LNCAP (cell line): ENCODE measurements around the gene PF4V1.

ENCODE experiments used
- CTCF ChIP-seq: fragments of 450-650 bp; IDR thresholded peaks from 2 replicates; pipeline ENCODE4 v1.5.1; 2017; ENCODE audit warnings: mild to moderate bottlenecking

The PF4V1 gene

GRCh38 chr4:73872316-73873108 is 19.4 kb downstream of the PF4V1 start:
- no peak for TF ChIP-seq CTCF

GRCh38 chr4:73874386-73874785 is 21.3 kb downstream of the PF4V1 start:
- TF ChIP-seq CTCF: no peak

DNA sequence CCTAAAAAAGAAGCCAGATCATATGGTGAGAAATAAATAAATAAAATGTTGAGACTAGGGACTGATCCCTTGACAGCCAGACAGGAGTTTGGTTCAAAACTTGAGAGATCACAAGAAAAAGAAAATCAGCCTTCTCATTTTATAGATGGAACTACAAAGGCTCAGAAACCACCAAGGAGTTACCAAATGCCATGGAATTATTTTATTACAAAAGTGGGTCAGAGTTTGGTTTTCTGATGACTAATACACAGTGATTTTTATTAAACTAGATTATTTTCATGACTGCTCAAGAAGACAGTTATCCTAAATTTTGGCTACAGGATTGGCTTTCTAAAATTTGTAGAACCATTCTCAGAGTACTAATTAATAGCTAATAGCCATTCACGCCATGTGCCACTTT is 22.3 kb downstream of the PF4V1 start:
- TF ChIP-seq CTCF: no peak

DNA sequence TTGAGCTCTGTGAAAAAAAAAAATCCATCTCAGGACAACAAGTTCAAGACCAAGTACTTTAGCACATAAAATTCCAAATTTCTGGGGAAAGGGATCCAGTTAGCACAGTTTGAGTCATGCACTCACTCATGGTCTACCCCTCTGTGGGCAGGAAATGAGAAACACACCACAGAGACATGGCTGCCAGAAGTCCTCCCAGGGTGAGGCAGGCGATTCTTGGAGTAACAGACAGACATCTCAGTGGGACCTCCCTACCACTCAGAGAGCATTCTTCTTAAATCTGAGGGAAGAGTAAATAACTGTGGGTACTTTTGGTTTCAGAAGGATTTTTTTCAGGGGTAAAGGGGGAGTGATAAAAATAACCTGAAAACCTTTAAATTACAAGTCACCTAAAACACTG is 30.2 kb downstream of the PF4V1 start:
- no peak for TF ChIP-seq CTCF

DNA sequence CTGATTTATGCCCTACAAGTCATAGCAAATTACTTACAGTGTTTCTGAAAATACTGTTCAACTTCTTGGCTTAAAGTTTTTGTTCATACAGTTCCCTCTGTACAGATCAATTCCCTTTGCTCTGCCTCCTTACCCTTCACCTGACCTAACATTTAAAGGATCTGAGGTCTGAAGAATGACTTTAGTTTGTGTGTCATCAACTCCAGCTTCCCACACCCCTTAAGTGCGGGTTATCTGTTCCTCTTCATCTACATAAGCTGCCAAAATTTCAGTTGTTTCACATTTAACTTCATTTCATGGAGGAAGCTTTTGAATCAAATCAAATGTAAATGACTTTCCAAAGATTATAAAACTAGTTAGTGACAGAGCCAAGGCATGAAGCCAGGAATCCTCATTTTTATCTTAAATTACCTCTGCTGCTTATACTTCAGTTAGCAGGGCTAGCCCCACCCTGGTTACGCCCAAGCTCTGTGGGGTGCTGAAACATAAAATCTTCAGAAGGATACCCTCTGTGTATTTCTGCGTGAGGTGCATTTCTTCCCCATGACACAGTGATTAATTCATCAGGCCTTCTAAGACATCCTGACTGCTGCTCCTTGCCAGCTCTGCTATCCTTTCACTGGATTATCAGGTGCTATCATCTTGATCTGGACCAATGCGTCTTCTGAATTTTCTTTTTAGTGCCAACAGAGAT is 32.6 kb downstream of the PF4V1 start:
- no peak for TF ChIP-seq CTCF

- no peak for TF ChIP-seq CTCF
Measured at GRCh38 chr4:73891326-73891725, 38.2 kb downstream of the PF4V1 start.

DNA sequence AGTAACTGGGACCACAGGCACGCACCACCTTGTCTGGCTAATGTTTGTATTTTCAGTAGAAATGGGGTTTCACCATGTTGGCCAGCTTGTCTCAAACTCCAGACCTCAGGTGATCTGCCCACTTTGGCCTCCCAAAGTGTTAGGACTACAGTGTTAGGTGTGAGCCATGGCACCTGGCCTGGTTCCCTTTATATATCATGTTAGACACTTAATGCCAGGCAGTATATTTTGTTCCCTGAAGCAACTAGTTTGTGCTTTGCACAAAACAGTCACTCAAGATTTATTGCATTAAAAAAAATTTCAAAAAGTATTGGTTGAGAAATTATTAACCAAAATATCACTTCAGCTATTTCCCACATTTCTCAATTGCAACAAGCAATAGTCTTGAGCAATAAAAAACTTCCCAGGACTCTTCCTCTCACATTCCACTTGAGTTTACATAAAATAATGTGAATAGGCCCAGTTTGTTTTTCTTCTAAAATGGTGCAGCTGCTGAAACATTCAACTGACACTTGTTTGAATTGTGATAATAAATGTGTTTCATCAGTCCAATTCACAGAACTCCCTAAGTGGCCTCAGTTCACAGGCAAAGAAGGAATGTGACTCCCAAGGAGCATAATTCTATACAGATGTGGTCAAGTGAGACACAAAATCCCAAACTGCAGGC is 38.8 kb downstream of the PF4V1 start:
- TF ChIP-seq CTCF: no peak
